Epithelial cell of proximal tubule (primary cell): Measurements from ENCODE around the gene ATAD1. TPM values are rescaled to one million over a fixed set of nuclear protein-coding genes. Genes with fewer than 3 reads are reported as not detected.

ENCODE experiments used
- DNase-seq: peaks from one replicate; pipeline ENCODE4 v3.0.0-alpha.2; 2011; ENCODE audit warnings: low read depth
- H3K4me3 ChIP-seq: 2 replicates; pipeline ENCODE4 v1.5.1; 2011; ENCODE audit warnings: low read depth, mild to moderate bottlenecking, low read length
- CTCF ChIP-seq: conservative IDR thresholded peaks from 2 replicates; pipeline ENCODE4 v1.5.1; 2012; ENCODE audit warnings: low read depth, mild to moderate bottlenecking, low read length
- total RNA-seq: library from RNA; depleted of rRNA; stranded (reverse); fragments of >200 nt; gene quantifications from 2 replicates; pipeline ENCODE4 v1.2.3, GENCODE V29; 2015

ATAD1 gene
- total RNA-seq, 1 donor from 2014 or later: 24.8 TPM

- no peak for DNase-seq
- no peak overlapping the region for H3K4me3 ChIP-seq
- no peak for TF ChIP-seq CTCF
Observed at GRCh38 chr10:87844837-87845623, 27.0 kb upstream of the ATAD1 start.

GRCh38 chr10:87843714-87844113, 25.7 kb upstream of the ATAD1 start:
- TF ChIP-seq CTCF: no peak
- H3K4me3 ChIP-seq: no peak overlapping the region

GRCh38 chr10:87842776-87843497, 24.9 kb upstream of the ATAD1 start:
- no peak for TF ChIP-seq CTCF
- no peak for DNase-seq
- H3K4me3 ChIP-seq: no peak overlapping the region

More at GRCh38 chr10:87843714-87844113, 25.7 kb upstream of the ATAD1 start:
- no peak for DNase-seq

GRCh38 chr10:87842220-87842641, 24.2 kb upstream of the ATAD1 start:
- no peak overlapping the region for H3K4me3 ChIP-seq
- no peak for TF ChIP-seq CTCF
- DNase-seq: peak; percentile 89

GRCh38 chr10:87841186-87841585, 23.2 kb upstream of the ATAD1 start:
- no peak for TF ChIP-seq CTCF
- no peak for DNase-seq
- no peak overlapping the region for H3K4me3 ChIP-seq

- H3K4me3 ChIP-seq: no peak overlapping the region
- TF ChIP-seq CTCF: no peak
- no peak for DNase-seq
Observed at GRCh38 chr10:87838650-87839049, 20.6 kb upstream of the ATAD1 start.
